ENCODE data around the gene PRDX5.

GRCh38 chr11:64316672-64317324 is 1.1 kb upstream of the PRDX5 start:
- no peak for TF ChIP-seq CEBPB (IDR thresholded peaks at IDR 0.05)
- TF ChIP-seq EP300 (IDR thresholded peaks at IDR 0.05; ENCODE audit: borderline replicate concordance): no peak; the same call in 1 of the 2 replicates
- no peak for TF ChIP-seq NFIC (IDR thresholded peaks at IDR 0.05)
- TF ChIP-seq TAF1 (IDR thresholded peaks at IDR 0.05; ENCODE audit: low read depth): no peak
- no peak for TF ChIP-seq REST (IDR thresholded peaks at IDR 0.05; ENCODE audit: low read depth)
- no peak; the same call in 1 of the 2 replicates for TF ChIP-seq TEAD4 (IDR thresholded peaks at IDR 0.05)
